GM15510 (cell line): ENCODE measurements around the gene RAD51B.

Experiments used
- POLR2A ChIP-seq: IDR thresholded peaks from 3 replicates; pipeline ENCODE4 v1.6.1; 2011; ENCODE audit warnings: borderline replicate concordance; ENCODE audit not compliant: insufficient read length; ENCODE audit errors: extremely low read depth

RAD51B gene

DNA sequence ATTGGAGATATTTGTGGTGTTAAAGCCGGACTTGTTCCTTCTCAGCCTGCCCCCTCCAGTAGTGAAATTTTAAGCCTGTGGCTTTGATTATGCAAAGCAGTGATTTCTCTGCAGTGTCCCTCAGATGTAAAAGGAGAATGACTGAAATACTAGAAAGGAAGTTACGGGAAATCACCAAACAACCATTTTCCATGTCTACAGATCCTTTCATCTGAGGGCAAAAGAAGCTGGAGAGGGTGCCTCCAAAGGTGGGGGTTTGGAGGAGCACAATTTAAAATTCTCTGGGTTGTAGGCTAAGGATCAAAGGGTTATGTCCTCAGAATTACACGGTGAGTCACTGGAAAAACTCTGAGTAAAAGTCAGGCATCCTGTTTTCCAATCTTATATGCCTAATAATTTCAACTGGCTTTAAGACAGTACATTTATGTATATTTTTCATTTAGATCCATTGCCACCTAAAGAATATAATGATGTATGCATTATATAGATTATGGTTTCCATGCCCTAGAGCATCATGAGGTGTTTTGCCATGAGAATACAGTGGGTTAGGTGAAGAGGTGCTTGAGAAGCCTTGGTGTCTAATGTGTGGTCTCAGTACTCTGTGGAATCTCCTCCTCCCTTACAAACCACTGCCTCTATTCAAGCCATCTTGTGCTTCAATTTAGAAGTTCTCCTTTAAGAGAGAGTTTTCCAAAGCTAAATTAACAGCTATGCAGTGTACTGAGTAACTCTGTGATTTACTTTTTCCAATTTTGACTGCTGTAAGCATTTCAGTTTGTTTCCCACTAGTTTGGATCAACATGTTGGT, 362.1 kb downstream of the RAD51B start:
- TF ChIP-seq POLR2A: no peak

DNA sequence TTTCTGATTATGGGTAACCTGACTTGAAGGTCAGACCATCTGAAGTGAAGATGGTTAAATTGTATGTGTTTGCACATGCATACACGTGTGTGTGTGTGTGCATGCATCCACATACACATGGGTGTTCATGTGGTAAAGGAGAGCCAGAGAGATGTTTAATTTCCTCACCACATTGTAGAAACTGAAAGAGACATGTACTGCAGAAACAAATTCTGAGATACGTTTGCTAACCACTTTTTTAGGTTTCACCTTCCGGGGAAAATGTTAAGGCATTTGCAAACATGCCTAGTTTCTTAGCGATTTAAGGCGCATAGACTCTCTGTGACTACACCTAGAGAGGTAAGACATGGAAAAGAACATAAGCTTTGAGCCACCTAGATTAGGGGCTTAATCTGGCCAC, 362.9 kb downstream of the RAD51B start:
- no peak for TF ChIP-seq POLR2A

- TF ChIP-seq POLR2A: no peak
These were observed 368.6 kb downstream of the RAD51B start for GRCh38 chr14:68188174-68188573.

GRCh38 chr14:68190032-68190431, 370.5 kb downstream of the RAD51B start:
- no peak for TF ChIP-seq POLR2A

DNA sequence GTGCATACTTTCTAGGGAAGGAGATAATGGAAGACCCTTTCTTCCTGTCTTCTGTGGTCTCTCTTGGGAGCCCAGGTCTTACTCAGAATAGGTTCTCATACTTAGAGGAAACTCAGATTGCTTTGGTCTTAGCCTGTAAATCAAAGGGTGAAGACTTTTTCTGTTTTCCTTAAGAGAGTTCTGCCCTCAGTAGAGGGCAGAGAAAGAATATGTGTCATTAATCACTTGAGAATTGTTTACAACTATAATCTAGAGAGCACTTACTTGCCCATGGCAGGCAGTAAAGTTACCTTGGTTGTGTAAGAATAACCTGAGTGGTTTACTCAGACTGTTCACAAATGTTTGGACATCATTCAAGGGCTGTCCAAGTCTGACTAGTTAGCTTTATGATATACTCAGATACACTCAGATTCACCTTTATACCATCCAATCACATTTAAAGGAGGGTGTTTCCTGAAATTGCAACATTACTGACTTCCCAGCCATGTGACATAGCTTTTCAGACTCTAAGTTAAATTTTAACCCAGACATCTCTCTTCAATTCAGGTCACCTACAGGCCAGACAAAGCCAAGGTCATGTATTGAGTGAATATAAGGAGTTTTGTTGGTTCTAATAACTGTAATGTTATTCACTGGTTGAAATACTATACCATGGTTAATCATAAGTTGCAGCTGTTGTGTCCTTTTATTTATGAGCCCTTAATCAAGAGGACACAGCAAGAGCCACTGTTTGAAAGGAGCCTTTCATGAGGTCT, 372.2 kb downstream of the RAD51B start:
- no peak for TF ChIP-seq POLR2A

- no peak for TF ChIP-seq POLR2A
These were observed 373.4 kb downstream of the RAD51B start for GRCh38 chr14:68192935-68193334.

DNA sequence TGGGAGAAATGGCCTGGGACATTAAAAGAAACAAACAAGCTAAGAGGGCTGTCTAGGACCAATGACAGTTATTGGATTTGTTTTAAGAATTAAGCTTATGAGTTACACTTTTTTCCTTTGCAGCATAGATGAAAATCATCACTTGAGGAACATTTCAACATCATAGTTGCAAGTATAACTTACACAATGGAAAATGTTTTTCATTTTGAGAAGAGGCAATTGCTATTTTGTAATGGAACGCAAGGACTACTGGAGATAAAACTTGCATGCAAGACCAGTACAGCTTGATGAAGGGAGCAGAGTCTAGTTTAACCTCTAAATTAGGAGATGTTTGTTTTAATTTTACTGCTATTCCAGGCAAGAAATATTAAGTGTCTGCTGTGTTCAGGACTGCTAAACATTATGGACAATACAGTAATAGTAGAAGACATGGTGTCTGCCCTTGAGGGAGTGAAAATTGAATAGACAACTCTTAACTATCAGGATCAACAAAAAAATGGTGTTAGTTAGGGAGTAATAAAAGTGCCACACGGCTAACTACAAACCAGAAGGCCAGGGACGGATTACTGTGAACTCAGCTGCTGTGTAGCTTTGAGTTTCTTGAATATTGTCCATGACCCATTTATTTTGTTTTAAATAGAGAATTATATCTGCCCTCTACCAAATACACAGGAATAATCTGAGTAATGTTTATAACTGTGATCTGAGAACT, 374.5 kb downstream of the RAD51B start:
- TF ChIP-seq POLR2A: no peak

DNA sequence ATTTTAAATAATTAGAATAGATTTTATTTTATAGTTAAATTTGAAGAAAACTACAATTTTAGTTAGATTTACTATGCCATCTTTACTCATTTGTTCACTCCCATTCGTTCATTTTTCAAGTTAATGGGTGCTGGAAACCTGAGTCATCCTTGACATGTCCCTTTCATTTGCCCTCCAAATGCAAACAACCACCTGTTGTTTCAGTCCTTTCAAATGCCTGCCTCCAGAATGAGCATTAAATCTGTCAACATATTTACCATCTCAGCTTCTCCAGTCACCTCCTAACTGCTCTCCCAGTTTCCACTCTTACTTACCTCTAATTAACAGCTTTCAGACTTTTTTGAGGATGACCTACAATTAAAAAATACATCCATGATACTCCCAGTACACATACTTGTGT, 375.5 kb downstream of the RAD51B start:
- no peak for TF ChIP-seq POLR2A

GRCh38 chr14:68198713-68199495, 379.3 kb downstream of the RAD51B start:
- TF ChIP-seq POLR2A: no peak

GRCh38 chr14:68199554-68200151, 380.1 kb downstream of the RAD51B start:
- TF ChIP-seq POLR2A: no peak

GRCh38 chr14:68203871-68204270, 384.3 kb downstream of the RAD51B start:
- no peak for TF ChIP-seq POLR2A

- no peak for TF ChIP-seq POLR2A
These were observed 388.6 kb downstream of the RAD51B start for GRCh38 chr14:68208218-68208617.

DNA sequence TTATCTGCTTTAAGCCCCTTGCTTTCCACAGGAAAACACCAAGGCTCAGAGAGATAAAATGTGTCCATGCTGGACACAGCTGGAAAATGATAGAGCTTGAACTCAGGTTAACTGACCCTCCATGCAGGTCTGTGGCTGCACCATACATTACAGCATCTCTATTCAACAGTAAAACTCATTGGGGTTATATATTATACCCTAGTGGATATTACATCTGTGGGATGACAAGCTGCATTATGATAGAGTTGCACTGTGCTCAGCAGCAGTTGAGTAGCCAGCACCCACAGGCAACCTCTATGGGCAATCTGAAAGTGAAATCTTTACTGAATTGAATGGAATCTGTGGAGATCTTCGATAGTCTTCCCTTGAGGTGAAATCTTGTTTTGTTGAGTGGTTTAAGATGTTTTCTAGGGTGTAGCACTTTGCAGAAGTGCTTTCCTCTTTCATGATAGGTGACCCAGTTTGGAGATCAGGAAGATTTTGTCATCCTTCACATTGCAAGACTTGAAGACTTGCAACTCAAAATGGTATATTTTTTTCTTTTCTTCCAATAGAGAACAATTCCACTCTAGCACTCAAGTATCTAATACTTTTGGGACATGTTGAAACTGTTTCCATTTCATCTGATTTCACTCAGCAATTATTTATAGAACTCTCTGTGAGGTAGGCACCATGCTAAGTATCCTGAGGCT, 389.2 kb downstream of the RAD51B start:
- TF ChIP-seq POLR2A: no peak
